Sigmoid colon (tissue), 7 donors: ENCODE measurements around the gene ARVCF. TPM values are rescaled to one million over a fixed set of nuclear protein-coding genes. Genes with fewer than 3 reads are reported as not detected.

Source experiments
- DNase-seq: peaks from one replicate; pipeline ENCODE4 v3.0.0-alpha.2; 2019
- H3K27ac ChIP-seq, 4 donors: fragments of 200-600 bp; sonication (generic); one replicate each; pipeline ENCODE4 v1.5.1; 2016 to 2019; ENCODE audit warnings: mild to moderate bottlenecking in 1 of 4
- H3K27me3 ChIP-seq, 3 donors: fragments of 200-600 bp; sonication (generic); one replicate each; pipeline ENCODE4 v1.5.1; 2019; ENCODE audit warnings: mild to moderate bottlenecking in 1 of 3
- H3K36me3 ChIP-seq, 4 donors: fragments of 200-600 bp; sonication (generic); one replicate each; pipeline ENCODE4 v1.5.1; 2016 to 2019
- H3K4me1 ChIP-seq, 4 donors: fragments of 200-600 bp; sonication (generic); one replicate each; pipeline ENCODE4 v1.5.1; 2017 to 2019
- H3K4me3 ChIP-seq, 4 donors: fragments of 200-600 bp; sonication (generic); one replicate each; pipeline ENCODE4 v1.5.1; 2017 to 2019; ENCODE audit warnings: mild to moderate bottlenecking in 2 of 4, moderate library complexity in 1 of 4
- H3K9me3 ChIP-seq, 4 donors: fragments of 200-600 bp in 3 of 4; sonication (generic) in 3 of 4; one replicate each; pipeline versions ENCODE4 v1.5.1 to v1.6.1; 2013 to 2019
- EP300 ChIP-seq, 4 donors: sonication (generic); formaldehyde crosslinking; IDR thresholded peaks; one replicate each; pipeline ENCODE4 v1.6.1; 2017; ENCODE audit warnings: antibody characterized with exemption in 4 of 4
- POLR2A ChIP-seq, 2 donors: fragments of 450-650 bp; IDR thresholded peaks; one replicate each; pipeline ENCODE4 v1.6.1; 2016; ENCODE audit warnings: antibody characterized with exemption in 2 of 2, mild to moderate bottlenecking in 2 of 2, moderate library complexity in 2 of 2
- POLR2AphosphoS5 ChIP-seq, 4 donors: sonication (generic); formaldehyde crosslinking; IDR thresholded peaks; one replicate each; pipeline ENCODE4 v1.6.1; 2017; ENCODE audit warnings: antibody characterized with exemption in 4 of 4
- WGBS, 2 donors: extraction: QIAGEN DNeasy Blood & Tissue Kit; methylation state at CpG; one replicate each; pipeline ENCODE4 v1.1.7; 2013; 5-methylcytosine and 5-hydroxymethylcytosine counted together
- intact Hi-C: fragments of 100-400 bp; cut with DNase I; formaldehyde crosslinking; loops from one replicate; pipeline ENCODE4 v1.15.1; 2023
- polyA plus RNA-seq, 3 donors: library from polyadenylated mRNA; stranded (reverse); fragments of 200-250 nt; gene quantifications; one replicate each; pipeline ENCODE4 v1.2.3, GENCODE V29; 2013
- total RNA-seq, 4 donors: library from RNA; depleted of rRNA; stranded (reverse); fragments of >200 nt; gene quantifications; one replicate each; pipeline ENCODE4 v1.1.0, GENCODE V29; 2016
- TF ChIP-seq, protein P1 (sequence below), 4 experiments: fragments of 450-650 bp in 3 of 4; fragments of 200-600 bp in 1 of 4; IDR thresholded peaks; one replicate each; pipeline ENCODE4 v1.5.1; 2016 to 2019; ENCODE audit warnings: antibody characterized with exemption in 4 of 4, mild to moderate bottlenecking in 3 of 4, moderate library complexity in 2 of 4
- donor health status: healthy with polysubstance abuse.
- donor health status: Bipolar disorder and iron deficiency.
- donor health status: healthy.

ARVCF gene
- total and polyA plus RNA-seq, 7 donors = 3.9 to 33.8 (median 14.6) TPM

GRCh38 chr22:20053407-20054033, 36.9 kb upstream of the ARVCF start:
- Histone ChIP-seq H3K9me3 (no peaks in the 10 kb centered on the region), H3K27ac (no peak overlapping the region), H3K4me3 (no peak overlapping the region), H3K4me1 (no peaks in the 10 kb centered on the region), H3K36me3 (peaks cover 5 to 70% (median 25%) of the 10 kb centered on the region in 4 donors), H3K27me3 (no peaks in the 10 kb centered on the region)
- 82 to 94% methylated on average over 14 of the region's 14 CpGs for WGBS, 2 donors
- intact Hi-C loops = no loop called here
- TF ChIP-seq, protein P1, sequence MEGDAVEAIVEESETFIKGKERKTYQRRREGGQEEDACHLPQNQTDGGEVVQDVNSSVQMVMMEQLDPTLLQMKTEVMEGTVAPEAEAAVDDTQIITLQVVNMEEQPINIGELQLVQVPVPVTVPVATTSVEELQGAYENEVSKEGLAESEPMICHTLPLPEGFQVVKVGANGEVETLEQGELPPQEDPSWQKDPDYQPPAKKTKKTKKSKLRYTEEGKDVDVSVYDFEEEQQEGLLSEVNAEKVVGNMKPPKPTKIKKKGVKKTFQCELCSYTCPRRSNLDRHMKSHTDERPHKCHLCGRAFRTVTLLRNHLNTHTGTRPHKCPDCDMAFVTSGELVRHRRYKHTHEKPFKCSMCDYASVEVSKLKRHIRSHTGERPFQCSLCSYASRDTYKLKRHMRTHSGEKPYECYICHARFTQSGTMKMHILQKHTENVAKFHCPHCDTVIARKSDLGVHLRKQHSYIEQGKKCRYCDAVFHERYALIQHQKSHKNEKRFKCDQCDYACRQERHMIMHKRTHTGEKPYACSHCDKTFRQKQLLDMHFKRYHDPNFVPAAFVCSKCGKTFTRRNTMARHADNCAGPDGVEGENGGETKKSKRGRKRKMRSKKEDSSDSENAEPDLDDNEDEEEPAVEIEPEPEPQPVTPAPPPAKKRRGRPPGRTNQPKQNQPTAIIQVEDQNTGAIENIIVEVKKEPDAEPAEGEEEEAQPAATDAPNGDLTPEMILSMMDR (IDR thresholded peaks at IDR 0.05) = no peak
- no peak for TF ChIP-seq EP300 (IDR thresholded peaks at IDR 0.05)
- no peak for TF ChIP-seq POLR2AphosphoS5 (IDR thresholded peaks at IDR 0.05)
- DNase-seq = no peak

- no peak overlapping the region for H3K27ac ChIP-seq
- no peak overlapping the region for H3K4me3 ChIP-seq
- no peak for DNase-seq
- H3K4me1 ChIP-seq = no peaks in the 10 kb centered on the region
- H3K27me3 ChIP-seq = no peaks in the 10 kb centered on the region
- H3K36me3 ChIP-seq = peaks cover 5 to 70% (median 25%) of the 10 kb centered on the region in 4 donors
- no peak for TF ChIP-seq POLR2AphosphoS5 (IDR thresholded peaks at IDR 0.05)
- TF ChIP-seq, protein P1 (IDR thresholded peaks at IDR 0.05) = no peak
- no peak for TF ChIP-seq EP300 (IDR thresholded peaks at IDR 0.05)
- no peak for TF ChIP-seq POLR2A (IDR thresholded peaks at IDR 0.05)
- 48 to 80% methylated on average over 26 of the region's 26 CpGs for WGBS, 2 donors
- intact Hi-C loops = no loop called here
- no peaks in the 10 kb centered on the region for H3K9me3 ChIP-seq
Observed at GRCh38 chr22:20052309-20053259, 36.0 kb upstream of the ARVCF start.

DNA sequence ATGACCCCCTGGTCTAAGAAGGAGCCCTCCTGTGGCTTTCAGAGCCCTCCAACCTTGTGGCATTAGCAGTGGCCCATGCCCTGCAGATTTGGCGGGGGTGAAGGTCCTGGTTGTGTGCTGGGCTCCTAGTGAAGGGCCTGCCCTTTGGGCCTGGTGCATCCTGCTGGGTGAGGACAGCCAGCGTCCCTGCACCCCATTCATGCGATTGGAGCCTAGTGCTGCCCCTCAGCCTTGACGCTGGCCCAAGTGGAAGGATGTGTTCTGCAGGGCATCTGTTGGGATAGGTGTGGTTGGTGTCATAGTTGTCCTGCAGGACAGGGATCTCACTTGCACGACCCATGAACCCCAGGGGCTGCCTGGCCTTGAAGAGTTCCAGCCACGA, 35.3 kb upstream of the ARVCF start:
- no peaks in the 10 kb centered on the region for H3K9me3 ChIP-seq
- no peak for TF ChIP-seq EP300 (IDR thresholded peaks at IDR 0.05)
- TF ChIP-seq, protein P1 (IDR thresholded peaks at IDR 0.05) = no peak
- no peak for TF ChIP-seq POLR2AphosphoS5 (IDR thresholded peaks at IDR 0.05)
- no peak for TF ChIP-seq POLR2A (IDR thresholded peaks at IDR 0.05)
- no peak for DNase-seq
- WGBS, 2 donors = 93 to 96% methylated on average over 6 of the region's 6 CpGs
- no peak overlapping the region for H3K27ac ChIP-seq
- no peaks in the 10 kb centered on the region for H3K27me3 ChIP-seq
- no peaks in the 10 kb centered on the region for H3K4me1 ChIP-seq
- peaks cover 5 to 69% (median 25%) of the 10 kb centered on the region in 4 donors for H3K36me3 ChIP-seq
- intact Hi-C loops = no loop called here
- H3K4me3 ChIP-seq = no peak overlapping the region

- Histone ChIP-seq H3K4me1 (no peaks in the 10 kb centered on the region), H3K27ac (no peak overlapping the region), H3K4me3 (no peak overlapping the region), H3K36me3 (peaks cover 0 to 55% (median 9%) of the 10 kb centered on the region in 4 donors), H3K27me3 (no peaks in the 10 kb centered on the region), H3K9me3 (no peaks in the 10 kb centered on the region)
- intact Hi-C loops = no loop called here
- 89 to 96% methylated on average over 4 of the region's 4 CpGs for WGBS, 2 donors
- no peak for DNase-seq
- TF ChIP-seq POLR2A (IDR thresholded peaks at IDR 0.05) = no peak
- TF ChIP-seq, protein P1 (IDR thresholded peaks at IDR 0.05) = no peak
- TF ChIP-seq EP300 (IDR thresholded peaks at IDR 0.05) = no peak
- no peak for TF ChIP-seq POLR2AphosphoS5 (IDR thresholded peaks at IDR 0.05)
Observed at GRCh38 chr22:20046730-20047129, 30.1 kb upstream of the ARVCF start.
